Heart right ventricle (tissue), 16 donors: ENCODE measurements around the gene TRIP13. TPM values are rescaled to one million over a fixed set of nuclear protein-coding genes. Genes with fewer than 3 reads are reported as not detected.
"Not testable (repeated sequence)": the region's sequence is repeated elsewhere in the genome, so short reads cannot be mapped to it uniquely, and the experiment has no call there.

Experiments
- ATAC-seq, 8 donors: fragments of 200-7000 bp; cut with Tn5 transposase; one replicate each; pipeline ENCODE4 v1.9.1; 2020; ENCODE audit warnings: mild to moderate bottlenecking in 8 of 8, moderate library complexity in 8 of 8, moderate number of reproducible peaks in 1 of 8
- DNase-seq, 2 donors: peaks; one replicate each; pipeline ENCODE4 v3.0.0-alpha.2; 2020
- H3K27ac ChIP-seq, 10 donors: fragments of 200-600 bp; sonication (generic) in 2 of 10; one replicate each; pipeline versions ENCODE4 v1.5.0 to v1.8.0; 2020 to 2022; ENCODE audit warnings: mild to moderate bottlenecking in 3 of 10
- H3K27me3 ChIP-seq, 7 donors: fragments of 200-600 bp; one replicate each; pipeline ENCODE4 v1.8.0; 2021 to 2022; ENCODE audit warnings: mild to moderate bottlenecking in 2 of 7
- H3K36me3 ChIP-seq, 9 donors: fragments of 200-600 bp; sonication (generic) in 1 of 9; one replicate each; pipeline versions ENCODE4 v1.5.0 to v1.8.0; 2020 to 2022; ENCODE audit warnings: mild to moderate bottlenecking in 2 of 9
- H3K4me1 ChIP-seq, 9 donors: fragments of 200-600 bp; sonication (generic) in 1 of 9; one replicate each; pipeline versions ENCODE4 v1.5.0 to v1.8.0; 2020 to 2022; ENCODE audit warnings: mild to moderate bottlenecking in 4 of 9
- H3K4me3 ChIP-seq, 10 donors: fragments of 200-600 bp; sonication (generic) in 2 of 10; one replicate each; pipeline versions ENCODE4 v1.5.0 to v1.8.0; 2020 to 2022; ENCODE audit warnings: mild to moderate bottlenecking in 7 of 10, moderate library complexity in 2 of 10
- H3K9me3 ChIP-seq, 11 donors: fragments of 200-600 bp in 10 of 11; sonication (generic) in 2 of 11; one replicate each; pipeline versions ENCODE4 v1.5.0 to v1.8.0; 2013 to 2022; ENCODE audit warnings: mild to moderate bottlenecking in 2 of 11, control low read depth in 1 of 11, moderate library complexity in 1 of 11
- CTCF ChIP-seq, 9 donors: fragments of 200-600 bp; sonication (generic) in 2 of 9; IDR thresholded peaks; one replicate each; pipeline versions ENCODE4 v1.5.0 to v1.8.0; 2021 to 2022; ENCODE audit warnings: antibody characterized with exemption in 9 of 9, mild to moderate bottlenecking in 5 of 9, moderate library complexity in 1 of 9
- WGBS, 2 donors: extraction: QIAGEN DNeasy Blood & Tissue Kit; methylation state at CpG; one replicate each; pipeline ENCODE4 v1.1.7; 2013; ENCODE audit warnings: inconsistent platforms in 1 of 2; 5-methylcytosine and 5-hydroxymethylcytosine counted together
- intact Hi-C, 10 donors: fragments of 100-400 bp; cut with DNase I; formaldehyde crosslinking; loops; one replicate each; pipeline versions ENCODE4 v1.11.1 to v1.14.2; 2022
- polyA plus RNA-seq, 2 donors: library from polyadenylated mRNA; stranded (reverse); fragments of 200-250 nt; gene quantifications; one replicate each; pipeline ENCODE4 v1.2.3, GENCODE V29; 2013
- total RNA-seq, 10 donors: library from RNA; stranded (reverse); fragmentation: NEBNext Ultra II Directional in 3 of 10; extraction: Animal tissue kit (Norgen Biotek cat#: 25700) in 3 of 10; gene quantifications; one replicate each; pipeline versions ENCODE4 v1.2.1 to v1.2.4, GENCODE V29; 2021 to 2023
- donor health status: Arrhythmogenic right ventricular cardiomyopathy.
- donor health status: ischemic (EF 13 %, LVEDD 7.1; RV severe dilation, severe dysfunction).
- donor health status: healthy with polysubstance abuse.
- donor health status: DM: no; HTN: yes; CAD: no.
- donor health status: DM: no; HTN: no; CAD: no.
- donor health status: ischemic (EF 25% LVEDD 6.9; RV normal size, moderate dysfunction).
- donor health status: ischemic (EF 25% LVEDD 5.7; RV mildly dilated, moderate dysfunction).
- donor health status: healthy.
- donor health status: DM: yes; HTN: yes; CAD: no.
- donor health status: Ischemic cardiomyopathy.
- donor health status: ischemic (EF 35%, LVEDD 5.7; RV mildly dilated, moderate dysfunction).
- donor health status: nonischemic (EF 11% LVEDD 7.7; RV severe dilation, severe dysfunction).
- donor health status: DM: yes; HTN: yes; CAD: no.
- donor health status: PGD.
- donor health status: ischemic (EF 29% LVEDD 5.4; RV normal size, mild dysfunction).
- donor health status: nonischemic (EF 23%, LVEDD 6.1; RV moderate dilation, normal function).

Gene TRIP13
- total and polyA plus RNA-seq, 12 donors: 0.22 to 2.8 (median 0.86) TPM; not detected in 1

GRCh38 chr5:914612-915011, 21.9 kb downstream of the TRIP13 start:
- no peak for TF ChIP-seq CTCF (IDR thresholded peaks at IDR 0.05)
- H3K9me3 ChIP-seq: peaks cover 0 to 6% (median 0%) of the 10 kb centered on the region in 11 donors
- 90 to 91% methylated on average over 7 of the region's 7 CpGs for WGBS, 2 donors

GRCh38 chr5:915346-915745, 22.7 kb downstream of the TRIP13 start:
- intact Hi-C loops, H3K27ac ChIP-seq, H3K4me1 ChIP-seq, H3K4me3 ChIP-seq, H3K9me3 ChIP-seq, H3K27me3 ChIP-seq, ATAC-seq, DNase-seq: not testable (repeated sequence)
- WGBS, 2 donors: 95 to 96% methylated on average over 12 of the region's 12 CpGs
- H3K36me3 ChIP-seq: peaks cover 0 to 31% (median 0%) of the 10 kb centered on the region in 9 donors

More at GRCh38 chr5:914612-915011, 21.9 kb downstream of the TRIP13 start:
- Histone ChIP-seq H3K27me3 (no peaks in the 10 kb centered on the region), H3K36me3 (peaks cover 0 to 31% (median 0%) of the 10 kb centered on the region in 9 donors), H3K27ac (no peak overlapping the region), H3K4me1 (no peaks in the 10 kb centered on the region), H3K4me3 (no peak overlapping the region)
- ATAC-seq: no peak
- intact Hi-C loops: no loop called here
- no peak for DNase-seq

- H3K4me1 ChIP-seq: no peaks in the 10 kb centered on the region
- H3K27me3 ChIP-seq: no peaks in the 10 kb centered on the region
- WGBS, 2 donors: 95 to 96% methylated on average over 12 of the region's 12 CpGs
- intact Hi-C loops: no loop called here
- peaks cover 0 to 6% (median 0%) of the 10 kb centered on the region in 11 donors for H3K9me3 ChIP-seq
- H3K36me3 ChIP-seq: peaks cover 0 to 31% (median 0%) of the 10 kb centered on the region in 9 donors
- no peak overlapping the region for H3K27ac ChIP-seq
- no peak for TF ChIP-seq CTCF (IDR thresholded peaks at IDR 0.05)
- ATAC-seq (peak in 1 of 8 donors; percentile 12), DNase-seq (no peak)
- H3K4me3 ChIP-seq: no peak overlapping the region
These were observed 23.3 kb downstream of the TRIP13 start for GRCh38 chr5:915946-916345.

GRCh38 chr5:916441-917293, 24.0 kb downstream of the TRIP13 start:
- Histone ChIP-seq H3K27ac (no peak overlapping the region), H3K9me3 (peaks cover 0 to 6% (median 0%) of the 10 kb centered on the region in 11 donors), H3K4me1 (no peaks in the 10 kb centered on the region), H3K36me3 (peaks cover 0 to 31% (median 0%) of the 10 kb centered on the region in 9 donors), H3K4me3 (no peak overlapping the region), H3K27me3 (no peaks in the 10 kb centered on the region)
- DNase-seq (no peak), ATAC-seq (no peak)
- intact Hi-C loops: no loop called here
- TF ChIP-seq CTCF (IDR thresholded peaks at IDR 0.05): no peak
- 80 to 85% methylated on average over 14 of the region's 14 CpGs for WGBS, 2 donors

GRCh38 chr5:918717-919116, 26.0 kb downstream of the TRIP13 start:
- H3K4me3 ChIP-seq, ATAC-seq, H3K4me1 ChIP-seq, H3K27me3 ChIP-seq, H3K27ac ChIP-seq, intact Hi-C loops, H3K9me3 ChIP-seq, DNase-seq: not testable (repeated sequence)
- H3K36me3 ChIP-seq: peaks cover 0 to 31% (median 0%) of the 10 kb centered on the region in 9 donors
- WGBS, 2 donors: 98 to 99% methylated on average over 5 of the region's 5 CpGs
